Measurements from ENCODE around the gene RPE65. TPM values are rescaled to one million over a fixed set of nuclear protein-coding genes. Genes with fewer than 3 reads are reported as not detected.
A peak's percentile ranks its signal among the peaks of the same experiment; 100 is the strongest.

RPE65 gene
- total RNA-seq, 1 donor from 2014 or later, result not detected

- H3K4me3 Mint-ChIP-seq (ENCODE audit: unreplicated experiment), result no peak overlapping the region
- no peak for TF ChIP-seq CTCF (IDR thresholded peaks at IDR 0.05)
- peaks cover 14% of the 10 kb centered on the region for H3K9me3 Mint-ChIP-seq (ENCODE audit: low read depth)
- H3K27me3 Mint-ChIP-seq (ENCODE audit: low read depth), result peaks cover 6% of the 10 kb centered on the region
- no peak for DNase-seq (ENCODE audit: low spot score)
- no peak overlapping the region for H3K27ac Mint-ChIP-seq (ENCODE audit: unreplicated experiment)
- peaks cover 6% of the 10 kb centered on the region for H3K36me3 Mint-ChIP-seq (ENCODE audit: low read depth)
- peaks cover 4% of the 10 kb centered on the region for H3K4me1 Mint-ChIP-seq (ENCODE audit: low read depth)
Measured at GRCh38 chr1:68460935-68461334, 11.2 kb upstream of the RPE65 start.

- no peak overlapping the region for H3K27ac Mint-ChIP-seq (ENCODE audit: unreplicated experiment)
- H3K9me3 Mint-ChIP-seq (ENCODE audit: low read depth), result peaks cover 17% of the 10 kb centered on the region
- no peak overlapping the region for H3K4me3 Mint-ChIP-seq (ENCODE audit: unreplicated experiment)
- no peaks in the 10 kb centered on the region for H3K4me1 Mint-ChIP-seq (ENCODE audit: low read depth)
- peaks cover 6% of the 10 kb centered on the region for H3K27me3 Mint-ChIP-seq (ENCODE audit: low read depth)
- H3K36me3 Mint-ChIP-seq (ENCODE audit: low read depth), result peaks cover 6% of the 10 kb centered on the region
- TF ChIP-seq CTCF (IDR thresholded peaks at IDR 0.05), result no peak
- no peak for DNase-seq (ENCODE audit: low spot score)
Measured at GRCh38 chr1:68459796-68460195, 10.0 kb upstream of the RPE65 start.

GRCh38 chr1:68459091-68459490 is 9.3 kb upstream of the RPE65 start:
- peaks cover 4% of the 10 kb centered on the region for H3K36me3 Mint-ChIP-seq (ENCODE audit: low read depth)
- H3K4me1 Mint-ChIP-seq (ENCODE audit: low read depth), result no peaks in the 10 kb centered on the region
- H3K9me3 Mint-ChIP-seq (ENCODE audit: low read depth), result peaks cover 11% of the 10 kb centered on the region
- peaks cover 4% of the 10 kb centered on the region for H3K27me3 Mint-ChIP-seq (ENCODE audit: low read depth)
- no peak overlapping the region for H3K27ac Mint-ChIP-seq (ENCODE audit: unreplicated experiment)
- no peak for DNase-seq (ENCODE audit: low spot score)
- no peak for TF ChIP-seq CTCF (IDR thresholded peaks at IDR 0.05)
- H3K4me3 Mint-ChIP-seq (ENCODE audit: unreplicated experiment), result no peak overlapping the region

- no peaks in the 10 kb centered on the region for H3K36me3 Mint-ChIP-seq (ENCODE audit: low read depth)
Measured at GRCh38 chr1:68456202-68456601, 6.4 kb upstream of the RPE65 start.

GRCh38 chr1:68454534-68454933 is 4.8 kb upstream of the RPE65 start:
- TF ChIP-seq CTCF (IDR thresholded peaks at IDR 0.05), result peak; percentile 7
- Mint-ChIP-seq H3K36me3 (ENCODE audit: low read depth) (no peaks in the 10 kb centered on the region), H3K9me3 (ENCODE audit: low read depth) (peaks cover 3% of the 10 kb centered on the region), H3K4me1 (ENCODE audit: low read depth) (peaks cover 6% of the 10 kb centered on the region), H3K27ac (ENCODE audit: unreplicated experiment) (no peak overlapping the region), H3K27me3 (ENCODE audit: low read depth) (no peaks in the 10 kb centered on the region), H3K4me3 (ENCODE audit: unreplicated experiment) (no peak overlapping the region)
- no peak for DNase-seq (ENCODE audit: low spot score)

More at GRCh38 chr1:68456202-68456601, 6.4 kb upstream of the RPE65 start:
- Mint-ChIP-seq H3K9me3 (ENCODE audit: low read depth) (peaks cover 3% of the 10 kb centered on the region), H3K4me3 (ENCODE audit: unreplicated experiment) (no peak overlapping the region), H3K4me1 (ENCODE audit: low read depth) (peaks cover 6% of the 10 kb centered on the region), H3K27me3 (ENCODE audit: low read depth) (peaks cover 4% of the 10 kb centered on the region), H3K27ac (ENCODE audit: unreplicated experiment) (no peak overlapping the region)
- no peak for TF ChIP-seq CTCF (IDR thresholded peaks at IDR 0.05)
- no peak for DNase-seq (ENCODE audit: low spot score)
